PC-9 (cell line): ENCODE results near the gene TP53BP1. TPM values are rescaled to one million over a fixed set of nuclear protein-coding genes. Genes with fewer than 3 reads are reported as not detected.

ENCODE experiments used
- BruUV-seq: library from RNA; stranded (reverse); fragments of 400-500 nt; replicated peaks from 2 replicates; lab custom pipeline; 2021; lab: Mats Ljungman, UMichigan
- CTCF ChIA-PET: fragments of 300-600 bp; sonication (Branson Sonifier 250); formaldehyde crosslinking; loops from one replicate; lab custom pipeline; 2022; ENCODE audit warnings: antibody characterized with exemption; lab: Charles Lee
- POLR2A ChIA-PET: fragments of 300-600 bp; sonication (Branson Sonifier 250); formaldehyde crosslinking; loops from one replicate; lab custom pipeline; 2022; ENCODE audit warnings: antibody characterized with exemption; ENCODE audit not compliant: unreplicated experiment; lab: Charles Lee
- DNase-seq, 2 experiments: peaks; one replicate each; pipeline versions ENCODE4 v3.0.0 to v3.0.0-alpha.2; 2015 to 2022; ENCODE audit warnings: mixed read lengths in 1 of 2
- H2AFZ ChIP-seq: fragments of 200-600 bp; sonication (generic); 2 replicates; pipeline ENCODE4 v1.8.1; 2017; ENCODE audit warnings: antibody characterized with exemption
- H3F3A ChIP-seq: fragments of 200-600 bp; sonication (generic); 2 replicates; pipeline ENCODE4 v1.8.1; 2017; ENCODE audit warnings: antibody characterized with exemption, mild to moderate bottlenecking, low read depth; ENCODE audit not compliant: insufficient read depth
- H3K27ac ChIP-seq: fragments of 200-600 bp; sonication (generic); 2 replicates; pipeline ENCODE4 v1.6.1; 2016; ENCODE audit warnings: mixed run types
- H3K27me3 ChIP-seq: fragments of 200-600 bp; sonication (generic); 2 replicates; pipeline ENCODE4 v1.6.1; 2016; ENCODE audit warnings: low read depth, mixed run types; ENCODE audit not compliant: insufficient read depth
- H3K36me3 ChIP-seq: fragments of 200-600 bp; sonication (generic); 2 replicates; pipeline ENCODE4 v1.6.1; 2016; ENCODE audit warnings: low read depth, mixed run types
- H3K4me1 ChIP-seq: fragments of 200-600 bp; sonication (generic); replicated peaks from 2 replicates; pipeline ENCODE4 v1.6.1; 2016; ENCODE audit warnings: mixed run types; ENCODE audit not compliant: insufficient read depth
- H3K4me2 ChIP-seq: fragments of 200-600 bp; sonication (generic); 2 replicates; pipeline ENCODE4 v1.6.1; 2017; ENCODE audit warnings: mixed run types
- H3K4me3 ChIP-seq: fragments of 200-600 bp; sonication (generic); 2 replicates; pipeline ENCODE4 v1.6.1; 2016; ENCODE audit warnings: mixed run types
- H3K79me2 ChIP-seq: fragments of 200-600 bp; sonication (generic); 2 replicates; pipeline ENCODE4 v1.6.1; 2017; ENCODE audit warnings: low read depth, mixed run types
- H3K9me2 ChIP-seq: fragments of 200-600 bp; sonication (generic); 2 replicates; pipeline ENCODE4 v1.8.1; 2017; ENCODE audit warnings: mild to moderate bottlenecking; ENCODE audit not compliant: insufficient read depth
- H3K9me3 ChIP-seq: fragments of 200-600 bp; sonication (generic); 2 replicates; pipeline ENCODE4 v1.8.1; 2016; ENCODE audit warnings: low read depth; ENCODE audit not compliant: insufficient read depth
- H4K20me1 ChIP-seq: fragments of 200-600 bp; sonication (generic); 2 replicates; pipeline ENCODE4 v1.8.1; 2017; ENCODE audit not compliant: insufficient read depth
- EZH2 ChIP-seq: fragments of 200-600 bp; sonication (generic); IDR thresholded peaks from 2 replicates; pipeline ENCODE4 v1.8.0; 2017; ENCODE audit warnings: antibody characterized with exemption, low read depth
- intact Hi-C: fragments of 100-400 bp; cut with micrococcal nuclease; formaldehyde crosslinking; loops from one replicate; pipeline ENCODE4 v1.10.0; 2022; ENCODE audit not compliant: unreplicated experiment
- total RNA-seq: library from RNA; stranded (reverse); gene quantifications from 2 replicates; pipeline ENCODE4 v1.2.3, GENCODE V29; 2021
- TF ChIP-seq, protein P1 (sequence below): fragments of 200-600 bp; sonication (generic); conservative IDR thresholded peaks from 2 replicates; pipeline ENCODE4 v1.6.1; 2017; ENCODE audit warnings: mixed run types, antibody characterized with exemption, mild to moderate bottlenecking, moderate library complexity

The TP53BP1 gene
- total RNA-seq, 1 experiment from 2014 or later, result 66.8 TPM

DNA sequence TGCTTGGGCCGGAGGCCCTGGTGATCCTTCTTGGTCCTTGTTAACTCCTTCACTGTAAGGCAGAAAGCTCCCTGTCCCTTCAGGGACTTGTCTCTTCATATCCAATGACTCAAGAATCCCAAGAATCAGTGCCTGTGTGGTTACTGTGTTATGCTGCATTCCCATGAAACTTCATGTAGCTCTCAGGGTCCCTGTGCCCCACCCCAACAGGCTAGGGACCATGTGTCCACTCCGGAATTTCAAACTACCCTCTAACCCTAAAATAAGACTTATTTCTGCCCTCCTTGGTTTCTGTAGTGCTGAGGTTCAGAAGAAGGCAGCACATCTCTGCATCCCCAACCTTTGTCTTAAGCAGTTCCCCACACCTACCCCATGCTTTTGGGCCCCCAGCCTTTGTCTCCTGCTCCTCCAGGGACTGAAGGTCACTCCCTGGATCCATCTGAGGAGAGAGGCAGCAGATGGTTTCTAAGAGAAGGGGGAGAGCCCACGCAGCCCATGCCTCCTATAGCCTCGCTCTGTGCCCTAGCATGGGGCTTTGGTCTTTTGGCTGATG lies 23.9 kb upstream of the TP53BP1 start:
- Histone ChIP-seq H3K36me3 (no peaks in the 10 kb centered on the region), H3K4me3 (no peak overlapping the region), H3K9me3 (no peaks in the 10 kb centered on the region), H3K27me3 (0 out of 2 replicates have a peak, but pooled peaks cover 8% of the 10 kb centered on the region), H4K20me1 (no peaks in the 10 kb centered on the region), H3K4me2 (no peak overlapping the region), H3K4me1 (no peaks in the 10 kb centered on the region), H3K27ac (no peak overlapping the region), H2AFZ (no peak overlapping the region), H3K9me2 (no peaks in the 10 kb centered on the region), H3F3A (no peaks in the 10 kb centered on the region; the same call in 1 of the 2 replicates), H3K79me2 (no peaks in the 10 kb centered on the region)
- ChIA-PET POLR2A (no interaction called here), CTCF (interaction anchor here (0.6 kb wide), 1 partner anchor 23 kb away, joined by 4 read pairs; no protein-coding TSS in a partner anchor)
- BruUV-seq, result no TSS peak
- no peak for DNase-seq
- intact Hi-C loops, result no loop called here
- TF ChIP-seq, protein P1, sequence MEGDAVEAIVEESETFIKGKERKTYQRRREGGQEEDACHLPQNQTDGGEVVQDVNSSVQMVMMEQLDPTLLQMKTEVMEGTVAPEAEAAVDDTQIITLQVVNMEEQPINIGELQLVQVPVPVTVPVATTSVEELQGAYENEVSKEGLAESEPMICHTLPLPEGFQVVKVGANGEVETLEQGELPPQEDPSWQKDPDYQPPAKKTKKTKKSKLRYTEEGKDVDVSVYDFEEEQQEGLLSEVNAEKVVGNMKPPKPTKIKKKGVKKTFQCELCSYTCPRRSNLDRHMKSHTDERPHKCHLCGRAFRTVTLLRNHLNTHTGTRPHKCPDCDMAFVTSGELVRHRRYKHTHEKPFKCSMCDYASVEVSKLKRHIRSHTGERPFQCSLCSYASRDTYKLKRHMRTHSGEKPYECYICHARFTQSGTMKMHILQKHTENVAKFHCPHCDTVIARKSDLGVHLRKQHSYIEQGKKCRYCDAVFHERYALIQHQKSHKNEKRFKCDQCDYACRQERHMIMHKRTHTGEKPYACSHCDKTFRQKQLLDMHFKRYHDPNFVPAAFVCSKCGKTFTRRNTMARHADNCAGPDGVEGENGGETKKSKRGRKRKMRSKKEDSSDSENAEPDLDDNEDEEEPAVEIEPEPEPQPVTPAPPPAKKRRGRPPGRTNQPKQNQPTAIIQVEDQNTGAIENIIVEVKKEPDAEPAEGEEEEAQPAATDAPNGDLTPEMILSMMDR, result no peak
- TF ChIP-seq EZH2, result no peak

DNA sequence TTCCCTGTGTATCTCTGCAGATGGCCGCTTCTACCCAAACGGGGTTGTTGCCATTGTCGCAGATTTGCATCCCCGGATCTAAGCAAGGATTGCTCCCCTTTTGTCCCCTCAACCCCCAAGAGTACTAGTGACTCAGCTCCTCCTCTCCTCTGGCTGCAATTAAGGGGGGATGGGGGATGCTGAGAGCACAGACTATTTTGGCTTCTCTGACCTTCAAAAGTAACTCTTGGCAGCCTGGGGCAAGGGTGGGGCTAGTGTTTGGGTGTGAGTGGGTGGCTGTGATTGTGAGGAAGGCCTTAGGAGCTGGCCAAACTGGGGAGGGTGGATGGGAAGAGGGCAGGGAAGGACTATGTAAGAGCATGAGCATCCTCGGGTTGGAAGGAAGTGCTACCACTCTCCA lies 23.2 kb upstream of the TP53BP1 start:
- Histone ChIP-seq H3F3A (no peaks in the 10 kb centered on the region; the same call in 1 of the 2 replicates), H3K4me3 (no peak overlapping the region), H3K9me3 (no peaks in the 10 kb centered on the region), H2AFZ (no peak overlapping the region), H3K9me2 (no peaks in the 10 kb centered on the region), H3K36me3 (no peaks in the 10 kb centered on the region), H3K27me3 (0 out of 2 replicates have a peak, but pooled peaks cover 8% of the 10 kb centered on the region), H4K20me1 (no peaks in the 10 kb centered on the region), H3K4me1 (0 out of 2 replicates have a peak, but pooled peaks cover 2% of the 10 kb centered on the region), H3K27ac (no peak overlapping the region), H3K4me2 (no peak overlapping the region), H3K79me2 (no peaks in the 10 kb centered on the region)
- DNase-seq, result no peak
- BruUV-seq, result no TSS peak
- ChIA-PET POLR2A (no interaction called here), CTCF (no interaction called here)
- TF ChIP-seq, protein P1, result no peak
- no peak for TF ChIP-seq EZH2
- intact Hi-C loops, result no loop called here

DNA sequence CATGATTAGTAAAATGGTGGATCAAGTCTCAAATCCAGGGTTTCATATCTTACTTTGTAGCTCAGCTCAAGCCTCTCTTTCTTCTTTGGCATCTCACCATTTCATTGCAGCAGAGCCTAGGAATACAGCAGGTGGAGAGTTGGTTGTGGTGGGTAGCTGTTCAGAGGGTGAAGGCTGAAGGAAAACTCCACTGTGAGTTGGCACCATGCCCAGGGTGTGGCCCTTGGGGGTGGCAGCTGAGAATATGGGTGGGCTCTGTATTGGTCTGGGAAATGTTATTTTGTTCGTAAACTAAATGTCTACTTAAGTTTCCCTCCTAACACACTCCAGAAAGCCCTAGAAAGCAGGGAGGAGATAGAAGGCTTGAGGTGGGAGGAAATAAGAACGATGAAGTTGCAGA lies 22.8 kb upstream of the TP53BP1 start:
- Histone ChIP-seq H3K9me3 (no peaks in the 10 kb centered on the region), H3K36me3 (no peaks in the 10 kb centered on the region), H4K20me1 (no peaks in the 10 kb centered on the region), H3K79me2 (no peaks in the 10 kb centered on the region), H3K27me3 (0 out of 2 replicates have a peak, but pooled peaks cover 8% of the 10 kb centered on the region), H3K4me2 (no peak overlapping the region), H3K9me2 (no peaks in the 10 kb centered on the region), H3K4me3 (no peak overlapping the region), H2AFZ (no peak overlapping the region), H3K4me1 (0 out of 2 replicates have a peak, but pooled peaks cover 5% of the 10 kb centered on the region), H3K27ac (no peak overlapping the region), H3F3A (no peaks in the 10 kb centered on the region; the same call in 1 of the 2 replicates)
- DNase-seq, result no peak
- TF ChIP-seq, protein P1, result no peak
- intact Hi-C loops, result no loop called here
- POLR2A ChIA-PET, result no interaction called here
- CTCF ChIA-PET, result no interaction called here
- BruUV-seq, result no TSS peak
